OCI-LY1 (cell line): ENCODE data around the gene SLC4A5.

ENCODE experiments used
- CTCF ChIP-seq: fragments of 200-600 bp; sonication (generic), shearing (Covaris generic); IDR thresholded peaks from 2 replicates; pipeline ENCODE4 v1.5.1; 2017; ENCODE audit warnings: mild to moderate bottlenecking, antibody characterized with exemption, low read length, moderate library complexity, mixed read lengths
- EZH2 ChIP-seq: fragments of 200-600 bp; sonication (generic), shearing (Covaris generic); IDR thresholded peaks from 2 replicates; pipeline ENCODE4 v1.8.0; 2017; ENCODE audit warnings: borderline replicate concordance, mixed run types, mild to moderate bottlenecking, antibody characterized with exemption, low read length, moderate library complexity, mixed read lengths

GRCh38 chr2:74375838-74376237 is 32.6 kb upstream of the SLC4A5 start:
- TF ChIP-seq CTCF (no peak), EZH2 (no peak)
